DMS 273 treated with DMSO at 0.1 percent for 48 hours (cell line): ENCODE data around the gene TFDP1.

Source experiments
- DNase-seq: peaks from one replicate; lab custom pipeline; 2025; lab: John Stamatoyannopoulos, UW

TFDP1 gene

GRCh38 chr13:113584205-113584869 is at the start of gene TFDP1:
TSS of gene TFDP1 (plus strand) at chr13:113584753. CDS start at chr13:113585838, 1,085 bp downstream.
- peak; percentile 68 for DNase-seq

- DNase-seq: no peak
These were observed 49.2 kb upstream of the TFDP1 start for GRCh38 chr13:113535381-113535781.

GRCh38 chr13:113536461-113537110 is 48.0 kb upstream of the TFDP1 start:
- no peak for DNase-seq

- no peak for DNase-seq
These were observed 47.3 kb upstream of the TFDP1 start for GRCh38 chr13:113537205-113537604.

GRCh38 chr13:113537909-113538688 is 46.5 kb upstream of the TFDP1 start:
- no peak for DNase-seq

GRCh38 chr13:113538689-113539058 is 45.9 kb upstream of the TFDP1 start:
- no peak for DNase-seq

- no peak for DNase-seq
These were observed 45.4 kb upstream of the TFDP1 start for GRCh38 chr13:113539176-113539575.

- no peak for DNase-seq
These were observed 44.7 kb upstream of the TFDP1 start for GRCh38 chr13:113539822-113540221.

- DNase-seq: no peak
These were observed 44.0 kb upstream of the TFDP1 start for GRCh38 chr13:113540523-113540922.

GRCh38 chr13:113542751-113543424 is 41.7 kb upstream of the TFDP1 start:
- no peak for DNase-seq

GRCh38 chr13:113544071-113544891 is 40.3 kb upstream of the TFDP1 start:
- no peak for DNase-seq

GRCh38 chr13:113544896-113545295 is 39.7 kb upstream of the TFDP1 start:
- DNase-seq: no peak

GRCh38 chr13:113545455-113545930 is 39.1 kb upstream of the TFDP1 start:
- no peak for DNase-seq

GRCh38 chr13:113545931-113546516 is 38.5 kb upstream of the TFDP1 start:
- no peak for DNase-seq

GRCh38 chr13:113546571-113547237 is 37.8 kb upstream of the TFDP1 start:
- no peak for DNase-seq

GRCh38 chr13:113547238-113547971 is 37.1 kb upstream of the TFDP1 start:
- DNase-seq: no peak

GRCh38 chr13:113548171-113548641 is 36.3 kb upstream of the TFDP1 start:
- no peak for DNase-seq

- DNase-seq: no peak
These were observed 35.6 kb upstream of the TFDP1 start for GRCh38 chr13:113548778-113549621.

- no peak for DNase-seq
These were observed 34.1 kb upstream of the TFDP1 start for GRCh38 chr13:113550453-113550852.
